ENCODE results near the gene CDH2.
A peak's percentile ranks its signal among the peaks of the same experiment; 100 is the strongest.

CDH2 gene

GRCh38 chr18:28065793-28066186, 111.1 kb downstream of the CDH2 start:
- Histone ChIP-seq H3K4me3 (ENCODE audit: low read depth, low read length) (no peak overlapping the region), H2AFZ (no peak overlapping the region), H3K79me2 (peaks cover 2% of the 10 kb centered on the region), H3K27me3 (ENCODE audit: control insufficient read depth, insufficient read depth, low read length) (no peaks in the 10 kb centered on the region), H3K9ac (no peak overlapping the region), H3K4me1 (peaks cover 13% of the 10 kb centered on the region), H3K27ac (no peak overlapping the region), H3K4me2 (ENCODE audit: low read length) (no peak overlapping the region), H3K9me3 (ENCODE audit: control insufficient read depth, low read length) (no peaks in the 10 kb centered on the region), H3K36me3 (ENCODE audit: control insufficient read depth, insufficient read depth, low read length) (no peaks in the 10 kb centered on the region)
- no peak for TF ChIP-seq CTCF (IDR thresholded peaks at IDR 0.05)

- TF ChIP-seq CTCF (IDR thresholded peaks at IDR 0.05): no peak
- Histone ChIP-seq H3K4me3 (ENCODE audit: low read depth, low read length) (no peak overlapping the region), H3K4me1 (peaks cover 15% of the 10 kb centered on the region), H3K9me3 (ENCODE audit: control insufficient read depth, low read length) (no peaks in the 10 kb centered on the region), H3K27ac (peak overlapping the region; percentile 29), H3K4me2 (ENCODE audit: low read length) (no peak overlapping the region), H3K9ac (no peak overlapping the region), H3K79me2 (peaks cover 4% of the 10 kb centered on the region), H3K36me3 (ENCODE audit: control insufficient read depth, insufficient read depth, low read length) (no peaks in the 10 kb centered on the region), H2AFZ (no peak overlapping the region), H3K27me3 (ENCODE audit: control insufficient read depth, insufficient read depth, low read length) (no peaks in the 10 kb centered on the region)
These were observed 111.7 kb downstream of the CDH2 start for GRCh38 chr18:28065031-28065792.

DNA sequence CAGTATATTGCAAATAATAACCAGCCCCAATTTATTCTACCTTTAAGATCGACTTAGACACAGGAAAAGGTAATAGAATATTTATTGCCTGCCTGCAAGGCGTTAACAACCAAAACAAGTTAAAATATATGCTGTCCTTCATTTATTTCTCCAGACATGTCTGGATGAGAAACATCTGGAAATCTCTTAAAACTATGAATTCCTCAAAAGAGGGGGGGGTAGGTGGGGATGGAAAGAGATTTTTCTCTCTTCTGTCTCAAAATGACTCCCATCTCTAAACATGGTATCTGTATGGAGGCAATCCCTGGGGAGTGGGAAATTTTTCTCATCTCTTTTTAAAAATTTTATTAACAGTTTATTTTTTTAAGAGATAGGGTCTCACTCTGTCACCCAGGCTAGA, 113.0 kb downstream of the CDH2 start:
- Histone ChIP-seq H3K4me3 (ENCODE audit: low read depth, low read length) (no peak overlapping the region), H3K9me3 (ENCODE audit: control insufficient read depth, low read length) (no peaks in the 10 kb centered on the region), H3K36me3 (ENCODE audit: control insufficient read depth, insufficient read depth, low read length) (no peaks in the 10 kb centered on the region), H3K4me1 (peaks cover 21% of the 10 kb centered on the region), H2AFZ (no peak overlapping the region), H3K79me2 (peaks cover 10% of the 10 kb centered on the region), H3K9ac (no peak overlapping the region), H3K27ac (no peak overlapping the region), H3K27me3 (ENCODE audit: control insufficient read depth, insufficient read depth, low read length) (no peaks in the 10 kb centered on the region), H3K4me2 (ENCODE audit: low read length) (no peak overlapping the region)
- no peak for TF ChIP-seq CTCF (IDR thresholded peaks at IDR 0.05)

DNA sequence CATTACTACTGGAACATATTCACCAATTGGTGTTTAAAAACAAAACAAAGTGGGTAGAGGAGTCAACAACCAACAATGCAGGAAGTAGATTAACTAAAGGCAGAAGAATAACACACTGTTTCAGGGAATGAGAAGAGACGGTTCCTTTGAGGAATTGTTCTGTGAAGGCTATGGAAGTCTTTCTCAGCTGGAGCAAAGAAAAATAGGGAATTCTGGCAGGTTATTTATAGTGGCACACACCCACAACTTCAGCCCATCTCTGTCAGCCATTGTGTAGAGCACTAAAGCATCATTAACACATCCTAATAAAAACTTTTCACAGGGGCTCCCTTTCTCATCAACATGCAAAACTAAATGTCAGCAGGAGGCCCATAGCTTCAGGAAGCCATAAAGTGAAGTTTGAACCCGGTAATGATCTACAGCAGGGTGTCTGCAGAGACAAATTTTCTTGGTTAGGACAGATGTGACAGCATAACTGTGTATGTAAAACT, 113.6 kb downstream of the CDH2 start:
- Histone ChIP-seq H3K36me3 (ENCODE audit: control insufficient read depth, insufficient read depth, low read length) (no peaks in the 10 kb centered on the region), H3K79me2 (peaks cover 13% of the 10 kb centered on the region), H3K4me1 (peaks cover 21% of the 10 kb centered on the region), H3K27ac (no peak overlapping the region), H3K9ac (no peak overlapping the region), H2AFZ (no peak overlapping the region), H3K4me3 (ENCODE audit: low read depth, low read length) (no peak overlapping the region), H3K9me3 (ENCODE audit: control insufficient read depth, low read length) (no peaks in the 10 kb centered on the region), H3K4me2 (ENCODE audit: low read length) (no peak overlapping the region), H3K27me3 (ENCODE audit: control insufficient read depth, insufficient read depth, low read length) (no peaks in the 10 kb centered on the region)
- no peak for TF ChIP-seq CTCF (IDR thresholded peaks at IDR 0.05)

DNA sequence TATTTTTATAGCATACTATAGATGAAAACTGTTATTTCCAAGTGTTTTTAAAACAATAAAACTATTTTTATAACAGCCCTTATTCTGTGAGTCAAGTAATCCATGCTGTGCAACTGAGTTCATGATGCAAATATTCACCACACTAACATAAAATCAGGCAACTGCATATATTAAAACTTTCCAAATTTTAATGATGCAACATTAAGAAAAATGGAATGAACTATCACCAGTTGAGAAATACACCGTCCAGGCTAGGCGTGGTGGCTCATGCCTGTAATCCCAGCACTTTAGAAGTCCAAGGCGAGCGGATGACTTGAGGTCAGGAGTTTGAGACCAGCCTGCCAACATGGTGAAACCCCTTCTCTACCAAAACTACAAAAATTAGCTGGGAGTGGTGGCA, 114.5 kb downstream of the CDH2 start:
- no peak overlapping the region for H3K27ac ChIP-seq
- TF ChIP-seq CTCF (IDR thresholded peaks at IDR 0.05): no peak
- H3K4me1 ChIP-seq: peaks cover 21% of the 10 kb centered on the region
- peaks cover 13% of the 10 kb centered on the region for H3K79me2 ChIP-seq
- no peak overlapping the region for H3K4me3 ChIP-seq (ENCODE audit: low read depth, low read length)
- H3K9me3 ChIP-seq (ENCODE audit: control insufficient read depth, low read length): no peaks in the 10 kb centered on the region
- no peak overlapping the region for H2AFZ ChIP-seq
- H3K36me3 ChIP-seq (ENCODE audit: control insufficient read depth, insufficient read depth, low read length): no peaks in the 10 kb centered on the region
- no peak overlapping the region for H3K9ac ChIP-seq
- no peaks in the 10 kb centered on the region for H3K27me3 ChIP-seq (ENCODE audit: control insufficient read depth, insufficient read depth, low read length)
- no peak overlapping the region for H3K4me2 ChIP-seq (ENCODE audit: low read length)

Measured in parathyroid adenoma (tissue), 2 donors.